Calu3 (cell line): ENCODE measurements around the gene ADGRG6. TPM values are rescaled to one million over a fixed set of nuclear protein-coding genes. Genes with fewer than 3 reads are reported as not detected.

Source experiments
- BruUV-seq: library from RNA; stranded (reverse); fragments of 400-500 nt; replicated peaks from 2 replicates; lab custom pipeline; 2021; lab: Mats Ljungman, UMichigan
- CTCF ChIA-PET: fragments of 300-600 bp; sonication (Branson Sonifier 250); formaldehyde crosslinking; loops from one replicate; lab custom pipeline; 2022; ENCODE audit warnings: antibody characterized with exemption; lab: Charles Lee
- DNase-seq: peaks from one replicate; pipeline ENCODE4 v3.0.0; 2022
- H3K27ac Mint-ChIP-seq: one replicate; pipeline ENCODE4 v1.8.0; 2022; ENCODE audit warnings: mixed read lengths; ENCODE audit not compliant: unreplicated experiment
- H3K27me3 Mint-ChIP-seq: one replicate; pipeline ENCODE4 v1.8.0; 2022; ENCODE audit warnings: mixed read lengths; ENCODE audit not compliant: unreplicated experiment
- H3K36me3 Mint-ChIP-seq: one replicate; pipeline ENCODE4 v1.8.0; 2022; ENCODE audit warnings: mild to moderate bottlenecking, moderate library complexity, mixed read lengths; ENCODE audit not compliant: insufficient read depth, unreplicated experiment
- H3K4me1 Mint-ChIP-seq: one replicate; pipeline ENCODE4 v1.8.0; 2022; ENCODE audit warnings: mild to moderate bottlenecking, low read depth, mixed read lengths; ENCODE audit not compliant: unreplicated experiment
- H3K4me3 Mint-ChIP-seq: one replicate; pipeline ENCODE4 v1.8.0; 2022; ENCODE audit warnings: mild to moderate bottlenecking, low read depth, moderate library complexity, mixed read lengths; ENCODE audit not compliant: unreplicated experiment
- H3K9me3 Mint-ChIP-seq: one replicate; pipeline ENCODE4 v1.8.0; 2022; ENCODE audit warnings: low read depth, mixed read lengths; ENCODE audit not compliant: unreplicated experiment
- CTCF ChIP-seq: fragments of 200-600 bp; IDR thresholded peaks from one replicate; pipeline ENCODE4 v1.8.0; 2022; ENCODE audit warnings: antibody characterized with exemption; ENCODE audit not compliant: unreplicated experiment
- intact Hi-C: fragments of 100-400 bp; cut with micrococcal nuclease; formaldehyde crosslinking; loops from one replicate; pipeline ENCODE4 v1.10.0; 2022; ENCODE audit not compliant: unreplicated experiment
- total RNA-seq: library from RNA; stranded (reverse); gene quantifications from 2 replicates; pipeline ENCODE4 v1.2.3, GENCODE V29; 2022

ADGRG6 gene
- total RNA-seq, 1 experiment from 2014 or later, result 109 TPM

DNA sequence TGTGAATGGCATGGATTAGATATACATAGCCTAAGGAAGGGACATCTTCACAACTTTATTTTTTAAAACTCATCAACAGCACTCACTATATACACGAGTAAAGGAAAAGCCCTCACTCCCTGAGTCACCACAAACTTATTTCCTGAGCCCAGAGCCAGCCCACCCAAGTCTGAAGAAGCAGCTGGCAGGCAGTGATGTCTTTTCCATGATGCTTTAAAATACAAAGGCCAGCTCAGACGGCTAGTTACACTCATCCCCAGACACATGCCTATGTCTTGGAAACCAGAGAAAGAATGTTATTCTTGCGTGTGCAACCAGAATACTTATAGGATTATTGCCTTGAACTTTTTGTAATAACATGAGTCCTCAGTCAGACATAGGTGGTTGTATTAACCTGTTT lies 114.4 kb downstream of the ADGRG6 start:
- no peak overlapping the region for H3K4me3 Mint-ChIP-seq
- H3K27me3 Mint-ChIP-seq, result no peaks in the 10 kb centered on the region
- H3K36me3 Mint-ChIP-seq, result peaks cover 44% of the 10 kb centered on the region
- CTCF ChIA-PET, result no interaction called here
- peaks cover 15% of the 10 kb centered on the region for H3K4me1 Mint-ChIP-seq
- TF ChIP-seq CTCF, result no peak
- BruUV-seq, result no TSS peak
- no peak for DNase-seq
- no peaks in the 10 kb centered on the region for H3K9me3 Mint-ChIP-seq
- peak overlapping the region; percentile 44 for H3K27ac Mint-ChIP-seq
- intact Hi-C loops, result no loop called here

- no peak overlapping the region for H3K27ac Mint-ChIP-seq
- BruUV-seq, result no TSS peak
- no peak for TF ChIP-seq CTCF
- DNase-seq, result no peak
- peaks cover 18% of the 10 kb centered on the region for H3K4me1 Mint-ChIP-seq
- no peaks in the 10 kb centered on the region for H3K27me3 Mint-ChIP-seq
- no peak overlapping the region for H3K4me3 Mint-ChIP-seq
- peaks cover 44% of the 10 kb centered on the region for H3K36me3 Mint-ChIP-seq
- H3K9me3 Mint-ChIP-seq, result no peaks in the 10 kb centered on the region
- intact Hi-C loops, result no loop called here
- CTCF ChIA-PET, result no interaction called here
Measured at GRCh38 chr6:142416686-142417085, 114.9 kb downstream of the ADGRG6 start.

DNA sequence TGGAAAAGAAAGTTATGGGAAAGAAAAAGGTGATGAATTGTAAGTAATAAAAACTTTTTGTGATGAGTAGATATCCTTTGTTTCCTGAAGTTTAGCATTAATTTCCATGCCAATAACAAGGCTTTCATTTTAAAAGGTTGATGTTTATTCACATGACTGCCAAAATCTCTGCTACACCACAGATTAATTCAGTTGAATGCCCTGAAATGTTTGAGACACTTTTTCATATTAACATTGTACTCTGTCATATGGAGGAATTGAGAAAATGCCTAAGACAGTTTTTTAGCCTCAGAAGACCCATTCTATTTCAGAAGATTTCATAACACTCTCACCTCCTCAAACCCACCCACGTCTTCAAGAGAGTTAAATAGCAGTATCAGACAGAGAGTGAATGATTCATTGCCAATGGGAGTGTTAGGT lies 115.5 kb downstream of the ADGRG6 start:
- Mint-ChIP-seq H3K36me3 (peaks cover 44% of the 10 kb centered on the region), H3K9me3 (no peaks in the 10 kb centered on the region), H3K27ac (no peak overlapping the region), H3K4me1 (peaks cover 18% of the 10 kb centered on the region), H3K27me3 (no peaks in the 10 kb centered on the region), H3K4me3 (no peak overlapping the region)
- CTCF ChIA-PET, result no interaction called here
- no TSS peak for BruUV-seq
- DNase-seq, result no peak
- TF ChIP-seq CTCF, result no peak
- intact Hi-C loops, result no loop called here

GRCh38 chr6:142419071-142419470 lies 117.3 kb downstream of the ADGRG6 start:
- CTCF ChIA-PET, result no interaction called here
- intact Hi-C loops, result no loop called here
- H3K27me3 Mint-ChIP-seq, result no peaks in the 10 kb centered on the region

More at GRCh38 chr6:142419071-142419470, 117.3 kb downstream of the ADGRG6 start:
- no peak for TF ChIP-seq CTCF
- no TSS peak for BruUV-seq
- Mint-ChIP-seq H3K27ac (no peak overlapping the region), H3K4me1 (peaks cover 13% of the 10 kb centered on the region), H3K36me3 (peaks cover 42% of the 10 kb centered on the region), H3K9me3 (no peaks in the 10 kb centered on the region), H3K4me3 (no peak overlapping the region)
- no peak for DNase-seq
